NCI-H524 treated with DMSO at 0.1 percent for 48 hours (cell line): ENCODE results near the gene STK32B.
"Not testable (repeated sequence)": the region's sequence is repeated elsewhere in the genome, so short reads cannot be mapped to it uniquely, and the experiment has no call there.

Source experiments
- DNase-seq: peaks from one replicate; lab custom pipeline; 2025; lab: John Stamatoyannopoulos, UW

The STK32B gene

DNA sequence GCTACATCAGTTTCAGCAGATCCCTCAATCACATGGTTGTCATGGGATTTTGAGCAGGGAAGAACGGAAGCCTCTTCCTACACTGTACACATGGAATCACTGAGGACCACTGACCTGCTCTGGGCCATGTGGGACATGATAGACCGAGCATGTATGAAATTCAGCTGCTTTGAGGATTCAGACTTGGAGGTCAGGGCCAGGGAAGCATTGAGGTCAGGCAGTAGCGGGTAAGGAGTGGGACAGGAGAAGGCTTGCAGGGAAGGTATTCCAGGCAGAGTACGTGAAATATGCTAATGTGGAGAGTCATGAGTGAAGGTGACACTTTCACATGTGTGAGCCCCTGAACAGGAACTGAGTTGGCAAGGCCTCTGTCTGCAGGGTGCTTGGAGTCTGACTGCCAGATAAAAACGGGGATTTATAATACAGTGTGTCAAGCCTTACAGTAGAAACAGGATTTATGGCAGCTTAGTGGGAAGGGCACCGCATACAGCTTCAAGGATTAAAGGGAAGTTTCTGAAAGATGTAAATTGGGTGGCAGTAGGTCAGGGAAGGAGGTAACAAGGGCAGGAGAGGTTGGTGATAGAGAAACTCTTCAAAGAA lies 111.7 kb downstream of the STK32B start:
- no peak for DNase-seq

DNA sequence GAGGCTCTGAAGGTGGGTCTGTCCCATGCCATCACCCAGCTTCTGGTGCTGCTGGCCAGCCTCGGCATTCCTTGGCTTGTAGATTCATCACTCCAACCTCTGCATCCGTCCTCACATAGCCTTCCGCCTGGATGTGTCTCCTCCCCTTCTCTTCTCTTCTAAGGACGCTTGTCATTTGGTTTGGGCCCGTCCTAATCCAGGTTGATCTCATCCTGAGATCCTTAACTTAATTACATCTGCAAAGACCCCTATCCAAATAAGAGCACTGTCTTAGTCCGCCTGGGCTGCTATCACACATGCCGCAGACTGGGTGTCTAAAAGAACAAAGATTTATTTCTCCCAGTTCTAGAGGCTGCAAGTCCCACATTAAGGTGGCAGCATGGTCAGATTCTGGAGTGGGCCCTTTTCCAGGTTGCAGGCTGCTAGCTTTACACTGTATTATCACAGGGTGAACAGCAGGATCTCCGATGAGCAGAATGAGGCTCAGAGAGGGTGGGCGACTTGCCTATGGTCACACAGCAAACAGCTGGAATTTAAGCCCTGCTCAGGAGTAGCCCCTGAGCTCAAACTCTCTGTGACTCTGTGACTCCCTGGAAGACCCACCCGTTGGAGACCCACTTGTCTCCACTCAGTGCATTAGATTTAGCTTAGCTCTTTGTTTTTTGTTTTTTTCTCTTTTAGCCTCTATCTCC lies 113.1 kb downstream of the STK32B start:
- no peak for DNase-seq

DNA sequence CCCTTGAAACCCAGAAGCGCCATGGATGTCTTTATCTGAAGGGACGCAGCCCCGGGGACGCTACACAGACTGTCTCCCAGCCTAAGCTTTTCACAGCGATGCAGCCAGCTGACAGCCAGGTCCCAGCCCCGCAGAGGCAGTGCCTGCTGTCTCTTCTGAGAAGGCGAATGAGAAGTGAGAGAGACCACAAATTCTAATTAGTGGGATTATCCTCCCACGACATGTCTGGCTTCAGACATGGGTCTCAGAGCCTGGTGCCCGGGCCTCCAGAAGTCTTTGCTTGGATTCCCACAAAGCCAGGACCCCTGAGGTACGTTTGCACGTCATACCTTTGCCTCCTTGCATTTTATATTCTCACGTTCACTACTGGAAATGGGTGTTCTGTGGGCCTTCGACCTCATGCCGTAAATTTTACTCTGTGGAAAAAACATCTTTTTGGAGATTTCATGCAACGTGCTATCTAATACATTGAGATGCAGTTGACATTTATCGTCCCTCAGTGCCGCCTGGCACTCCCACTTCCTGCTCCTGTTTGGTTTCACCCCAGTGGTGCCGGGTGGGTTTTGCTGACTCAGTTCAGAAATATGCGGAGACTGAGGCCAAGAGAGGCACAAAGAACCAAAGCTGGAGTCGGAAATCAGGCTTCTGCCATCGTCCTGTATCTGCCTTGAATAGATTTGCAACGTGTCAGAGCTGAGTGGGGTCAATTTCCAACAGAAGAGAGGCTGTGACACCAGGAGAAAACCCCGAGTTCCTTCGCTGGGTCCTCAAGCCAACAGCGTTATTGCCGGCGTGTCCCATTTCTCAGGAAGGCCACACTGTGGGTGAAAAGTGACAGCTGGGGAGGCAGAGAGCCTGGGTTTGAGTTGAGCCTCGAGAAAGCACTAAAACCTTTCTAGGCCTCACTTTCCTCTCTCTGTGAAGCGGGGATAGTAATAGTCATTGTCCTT lies 114.4 kb downstream of the STK32B start:
- DNase-seq, result no peak

DNA sequence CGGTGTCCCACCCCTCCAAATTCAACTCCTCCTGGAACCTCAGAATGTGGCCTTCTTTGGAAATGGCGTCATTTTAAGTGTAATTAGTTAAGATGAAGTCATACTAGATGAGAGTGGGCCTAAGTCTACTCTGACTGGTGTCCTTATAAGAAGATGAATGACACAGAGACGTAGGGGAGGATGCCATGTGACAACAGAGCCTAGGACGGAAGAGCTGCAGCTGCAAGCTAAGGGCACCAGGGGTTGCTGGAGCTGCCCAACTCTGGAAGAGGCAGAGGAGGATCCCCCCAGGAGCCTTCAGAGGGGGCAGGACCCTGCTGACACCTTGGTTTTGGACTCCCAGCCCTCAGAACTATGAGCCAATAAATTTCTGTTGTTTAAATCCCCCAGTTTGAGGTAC lies 115.1 kb downstream of the STK32B start:
- no peak for DNase-seq

DNA sequence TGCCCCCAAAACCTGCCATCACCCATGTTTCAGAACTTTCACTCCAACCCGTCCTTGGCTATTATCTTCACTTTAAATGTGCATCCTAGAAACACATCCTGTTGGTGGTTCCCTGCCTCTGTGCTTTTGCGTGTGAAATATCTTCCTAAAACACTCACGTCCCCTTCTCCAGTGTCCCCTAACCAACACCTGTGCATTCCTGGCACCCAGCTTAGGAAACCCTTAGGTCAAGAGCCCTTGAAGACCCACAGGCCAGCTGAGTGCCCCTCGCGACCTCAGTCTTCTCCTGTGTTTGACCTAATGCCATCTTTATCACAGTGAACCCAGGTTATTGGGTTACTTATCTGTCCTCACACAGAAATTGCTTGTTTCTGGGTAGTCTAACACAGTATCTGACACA lies 117.6 kb downstream of the STK32B start:
- DNase-seq, result no peak

DNA sequence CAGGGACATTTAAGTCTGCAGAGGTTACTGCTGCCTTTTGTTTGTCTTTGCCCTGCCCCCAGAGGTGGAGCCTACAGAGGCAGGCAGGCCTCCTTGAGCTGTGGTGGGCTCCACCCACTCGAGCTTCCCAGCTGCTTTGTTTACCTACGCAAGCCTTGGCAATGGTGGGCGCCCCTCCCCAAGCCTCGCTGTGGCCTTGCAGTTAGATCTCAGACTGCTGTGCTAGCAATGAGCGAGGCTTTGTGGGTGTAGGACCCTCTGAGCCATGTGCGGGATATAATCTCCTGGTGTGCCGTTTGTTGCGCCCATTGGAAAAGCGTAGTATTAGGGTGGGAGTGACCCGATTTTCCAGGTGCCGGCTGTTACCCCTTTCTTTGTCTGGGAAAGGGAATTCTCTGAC lies 124.6 kb downstream of the STK32B start:
- not testable (repeated sequence) for DNase-seq

DNA sequence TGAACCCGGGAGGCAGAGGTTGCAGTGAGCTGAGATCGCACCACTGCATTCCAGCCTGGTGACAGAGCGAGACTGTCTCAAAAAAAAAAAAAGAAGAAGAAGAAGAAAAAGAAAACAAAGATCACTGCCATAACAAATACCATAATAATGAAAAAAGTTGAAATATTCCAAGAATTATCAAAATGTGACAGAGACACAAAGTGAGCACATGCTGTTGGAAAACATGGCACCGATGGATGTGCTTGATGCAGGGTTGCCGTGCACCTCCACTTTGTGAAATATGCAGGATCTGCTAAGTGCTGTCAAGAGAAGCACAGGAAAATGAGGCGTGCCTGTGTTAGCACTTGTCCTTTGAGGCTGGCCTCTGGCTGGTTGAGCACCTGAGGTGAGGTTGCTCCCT lies 133.3 kb downstream of the STK32B start:
- no peak for DNase-seq

DNA sequence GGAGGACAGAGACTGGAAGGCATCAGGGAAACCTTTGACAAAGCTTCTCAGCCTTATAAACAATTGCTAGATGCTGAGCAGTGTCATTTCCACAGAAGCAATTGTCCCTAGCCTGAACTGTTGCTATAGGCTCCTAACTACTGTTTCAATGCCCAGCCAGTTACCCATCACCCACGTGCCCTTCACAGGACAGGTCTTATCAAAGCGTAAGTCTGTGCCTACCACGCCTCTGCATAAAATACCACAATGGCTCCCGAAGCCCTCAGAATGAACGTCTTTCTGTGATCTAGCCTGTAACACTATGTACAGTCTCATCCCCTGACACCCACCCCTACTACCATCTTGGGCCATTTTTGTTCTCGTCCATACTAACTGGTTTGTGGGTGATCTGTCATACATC lies 134.3 kb downstream of the STK32B start:
- DNase-seq, result no peak

DNA sequence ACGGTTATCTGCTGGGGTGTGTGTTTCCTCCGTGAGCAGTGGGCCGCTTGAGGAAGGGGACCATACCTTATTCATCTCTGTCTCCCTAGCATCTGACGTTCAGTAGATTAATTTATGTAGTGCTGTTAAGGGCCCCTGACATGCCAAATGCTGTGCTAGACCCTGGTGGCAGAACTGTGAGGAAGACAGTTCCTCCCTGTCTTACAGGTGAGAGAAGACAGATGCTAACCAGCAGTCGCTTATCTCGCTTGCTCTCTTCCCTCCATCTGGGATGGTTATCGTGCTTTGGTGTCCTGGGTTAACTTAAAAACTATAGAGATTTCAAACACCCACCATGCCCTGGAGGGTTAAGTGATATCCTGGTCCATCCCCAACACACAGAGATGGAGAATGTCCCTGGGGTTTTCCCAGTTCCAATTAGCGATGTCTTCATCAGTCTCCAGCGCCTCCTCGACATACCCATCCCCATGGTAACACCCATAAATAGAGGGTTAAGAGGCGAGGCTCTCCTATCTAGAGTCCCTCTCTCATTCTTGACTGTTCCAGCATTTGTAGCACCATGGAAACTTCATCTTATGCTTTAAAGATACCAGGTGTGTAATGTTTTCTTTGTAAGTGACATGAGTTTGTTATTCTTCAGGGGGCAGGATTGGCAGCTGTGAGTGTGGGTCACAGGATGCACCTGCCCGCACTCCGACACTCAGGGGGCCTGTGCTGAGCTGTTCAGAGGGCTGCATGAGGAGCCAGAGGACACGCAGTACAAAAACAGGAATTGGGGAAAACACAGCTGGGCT lies 135.2 kb downstream of the STK32B start:
- no peak for DNase-seq

DNA sequence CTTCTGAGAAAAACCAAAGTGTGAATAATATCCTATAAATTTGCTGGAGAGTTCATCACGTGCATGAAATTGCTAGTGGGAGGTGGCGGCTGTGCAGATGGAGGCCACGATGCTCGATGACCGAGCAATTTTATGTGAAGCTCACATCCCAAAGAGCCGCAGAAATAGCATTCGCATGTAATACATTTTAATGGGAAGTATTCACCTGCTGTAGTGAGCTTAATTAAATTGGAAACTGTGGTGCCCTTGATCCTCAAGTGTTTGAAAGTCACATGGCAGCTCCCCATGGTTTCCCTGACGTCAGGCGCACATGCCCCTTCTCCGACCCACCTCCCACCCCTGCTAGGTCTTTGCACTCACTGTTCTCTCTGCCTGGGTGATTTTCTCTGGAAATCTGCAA lies 136.8 kb downstream of the STK32B start:
- no peak for DNase-seq

DNA sequence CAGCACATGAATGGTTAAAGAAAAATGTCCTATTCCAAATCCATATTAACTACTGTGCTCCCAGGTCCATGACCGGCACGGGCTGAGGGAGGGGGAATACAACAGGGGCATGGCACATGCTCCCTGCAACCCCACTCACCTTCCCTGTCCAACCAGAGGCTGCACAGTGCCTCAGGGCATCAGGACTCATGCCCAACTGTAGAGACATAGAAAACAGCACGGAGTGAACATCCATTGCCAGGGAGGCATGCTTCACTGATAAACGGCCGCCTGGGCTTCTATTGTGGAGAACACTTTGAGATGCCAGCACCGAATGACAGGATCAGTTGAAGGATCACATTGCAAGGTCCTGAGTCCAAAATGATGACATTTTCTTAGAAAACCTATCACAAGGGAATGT lies 140.6 kb downstream of the STK32B start:
- no peak for DNase-seq

DNA sequence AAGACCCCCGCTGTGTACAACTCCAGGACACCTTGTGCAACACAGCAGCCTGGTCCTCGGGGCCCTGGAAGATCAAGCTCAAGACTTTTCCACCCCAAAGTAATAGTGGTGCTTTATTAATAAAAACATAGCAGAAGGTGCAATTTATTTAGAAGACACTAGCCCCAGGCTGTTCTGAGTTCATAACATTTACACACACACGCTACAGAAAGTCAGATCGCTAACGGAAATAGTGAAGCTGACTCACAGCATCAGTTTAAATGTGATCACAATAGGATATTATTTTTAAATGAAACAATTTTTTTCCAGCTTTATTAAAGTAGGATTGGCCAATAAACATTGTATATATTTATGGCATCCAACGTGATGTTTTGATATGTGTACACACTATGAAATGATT lies 141.0 kb downstream of the STK32B start:
- no peak for DNase-seq

DNA sequence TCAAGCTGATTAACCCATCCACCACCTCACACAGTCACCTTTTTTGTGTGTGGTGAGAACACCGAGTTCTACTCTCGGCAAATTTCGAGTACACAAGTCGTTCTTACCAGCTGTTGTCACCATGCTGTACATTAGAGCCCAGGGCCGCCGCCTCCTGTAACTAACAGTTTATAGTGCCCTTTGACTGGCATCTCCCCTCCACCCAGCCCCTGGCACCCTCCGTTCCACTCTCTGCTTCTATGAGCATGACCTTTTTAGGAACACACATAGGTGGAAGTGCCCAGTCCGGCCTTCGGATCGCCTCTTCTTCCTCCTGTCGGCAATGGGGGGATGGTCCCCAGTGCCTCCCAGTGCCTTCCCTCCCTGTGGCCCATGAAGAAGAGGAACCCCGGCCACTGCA lies 141.4 kb downstream of the STK32B start:
- no peak for DNase-seq

DNA sequence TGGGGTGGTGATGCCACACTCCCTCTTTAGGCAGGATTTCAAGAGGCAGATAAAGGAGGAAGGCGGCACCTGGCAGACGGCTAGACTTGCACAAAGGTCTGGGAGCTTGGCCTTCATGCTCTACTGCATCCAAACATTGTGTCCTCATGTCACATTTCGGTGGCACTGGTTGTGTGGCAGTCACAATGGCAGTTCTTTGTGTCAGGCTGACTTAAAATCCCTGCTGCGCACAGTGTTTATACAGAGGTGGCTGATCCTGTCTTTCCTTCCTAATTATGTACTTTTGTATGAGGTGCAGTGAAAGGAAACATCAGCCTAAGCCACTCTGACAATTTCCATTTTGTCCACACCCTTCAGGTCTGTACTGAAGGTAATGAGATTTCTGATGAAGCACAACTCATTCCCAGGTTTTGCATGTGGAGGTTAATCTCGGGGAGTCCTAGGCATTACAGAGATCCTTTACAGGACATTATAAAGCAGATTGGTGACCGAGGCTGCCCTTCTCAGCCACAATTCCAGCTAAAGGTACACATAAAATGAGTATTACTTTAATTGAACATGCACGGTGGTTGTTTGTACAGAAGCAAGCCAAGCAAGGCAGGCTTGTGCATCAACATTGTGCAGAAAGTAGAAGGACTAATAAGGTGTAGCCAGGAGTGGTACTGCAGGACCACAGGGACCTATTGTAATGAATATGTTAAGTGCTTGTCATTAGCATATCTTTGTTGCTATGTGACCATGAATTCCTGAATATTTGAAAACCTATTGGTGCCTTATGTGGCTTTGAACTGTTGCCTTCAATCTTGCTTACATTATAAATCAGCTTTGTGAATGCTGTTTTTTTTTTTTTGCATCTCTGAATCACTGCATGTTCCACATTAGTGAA lies 147.6 kb downstream of the STK32B start:
- DNase-seq, result no peak

DNA sequence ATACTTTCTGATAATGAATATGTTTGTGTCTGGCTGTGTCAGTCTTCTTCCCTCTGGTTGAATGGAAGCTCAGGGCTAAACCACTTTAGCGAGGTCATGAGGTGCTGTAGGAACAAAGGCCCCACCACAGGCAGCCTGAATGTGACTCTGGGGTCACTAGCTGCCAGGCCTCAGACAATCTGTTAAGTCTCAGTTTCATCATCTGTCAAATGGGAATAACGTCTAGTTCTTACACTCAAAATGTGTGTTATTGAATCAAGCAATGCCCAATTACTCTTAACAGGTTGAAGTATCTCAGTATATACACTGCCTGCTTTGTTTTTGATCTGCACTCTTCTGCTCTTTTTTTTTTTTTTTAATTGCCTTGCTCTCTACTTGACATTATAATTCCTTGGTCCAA lies 148.6 kb downstream of the STK32B start:
- no peak for DNase-seq

DNA sequence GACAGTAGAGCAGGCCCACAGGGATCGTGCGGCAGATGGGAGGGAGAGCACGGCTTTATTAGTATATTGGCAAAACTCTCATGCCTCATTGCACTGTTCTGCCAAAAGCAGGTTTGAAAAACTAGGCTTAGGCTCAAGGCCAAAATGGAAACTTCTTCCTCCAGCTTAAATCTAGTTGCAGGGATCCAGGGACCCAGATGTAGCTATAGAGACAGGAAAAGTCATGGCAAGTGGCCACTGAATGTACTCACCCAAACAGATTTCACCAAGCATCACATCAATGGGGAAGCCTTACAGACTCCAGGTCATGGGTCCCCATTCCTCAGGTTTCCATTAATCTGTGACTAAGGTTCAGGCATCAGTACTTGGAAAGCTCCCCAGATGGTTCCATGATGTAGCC lies 149.2 kb downstream of the STK32B start:
- DNase-seq, result no peak

DNA sequence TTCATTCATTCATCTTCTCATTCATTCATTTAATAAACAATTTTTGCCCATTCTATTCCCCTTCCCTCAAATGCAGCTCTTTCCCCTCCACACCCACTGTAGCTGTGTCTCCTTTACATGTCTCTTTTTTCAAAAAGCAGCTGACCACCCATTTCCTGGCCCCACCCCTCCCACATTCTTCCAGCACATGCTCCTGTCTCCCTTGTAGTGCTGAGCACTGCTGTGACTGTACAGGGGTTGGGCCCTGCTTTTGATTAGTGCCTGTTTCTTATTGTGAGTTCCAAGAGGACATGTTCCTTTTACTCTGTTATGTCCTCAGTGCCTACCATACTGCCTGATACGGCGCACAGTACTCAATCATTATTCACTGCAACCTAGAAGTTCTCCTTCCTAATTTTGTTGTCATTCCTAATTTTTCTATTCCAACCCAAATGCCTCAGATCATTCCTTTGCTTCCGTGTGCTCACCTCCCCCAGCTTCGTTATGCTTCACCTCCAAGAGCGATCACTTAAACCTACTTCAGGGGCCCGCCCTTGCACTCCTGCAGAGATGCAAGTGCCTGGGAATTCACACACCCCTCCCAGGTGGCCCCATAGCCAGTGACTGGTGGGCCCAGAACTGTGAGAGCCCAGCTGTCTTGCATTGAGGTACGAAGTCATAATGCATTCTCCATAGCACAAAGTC lies 152.2 kb downstream of the STK32B start:
- DNase-seq, result no peak

DNA sequence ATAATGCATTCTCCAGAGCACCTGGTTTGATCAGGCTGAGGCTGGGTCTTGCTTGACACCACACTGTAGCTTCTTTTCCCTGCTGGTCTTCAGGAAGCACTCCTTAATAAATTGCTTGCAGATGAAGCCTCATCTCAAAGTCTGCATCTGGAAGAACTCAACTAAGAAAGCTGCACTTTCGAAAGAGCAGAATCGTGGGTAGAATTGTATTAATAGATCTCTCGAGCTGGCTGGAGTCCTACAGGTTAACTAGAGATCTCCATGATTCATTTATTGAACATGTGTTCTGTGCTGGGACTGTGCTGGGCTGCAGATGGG lies 152.7 kb downstream of the STK32B start:
- no peak for DNase-seq

DNA sequence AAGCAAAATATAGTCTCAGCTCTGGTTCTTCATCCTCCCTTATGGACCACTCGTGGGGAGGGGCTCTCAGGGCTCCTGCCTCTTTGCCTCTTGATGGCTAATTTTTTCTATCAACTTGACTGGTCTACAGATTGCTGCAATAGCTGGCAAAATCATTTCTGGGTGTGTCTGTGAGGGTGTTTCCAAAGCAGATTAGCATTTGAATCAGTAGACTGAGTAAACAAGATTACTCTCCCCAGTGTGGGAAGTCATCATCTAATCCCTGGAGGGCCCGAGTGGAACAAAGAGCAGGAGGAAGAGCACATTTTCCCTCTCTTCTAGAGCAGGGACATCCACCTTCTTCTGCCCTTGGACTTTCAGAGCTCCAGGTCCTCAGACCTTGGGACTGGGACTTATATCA lies 153.5 kb downstream of the STK32B start:
- DNase-seq, result no peak

DNA sequence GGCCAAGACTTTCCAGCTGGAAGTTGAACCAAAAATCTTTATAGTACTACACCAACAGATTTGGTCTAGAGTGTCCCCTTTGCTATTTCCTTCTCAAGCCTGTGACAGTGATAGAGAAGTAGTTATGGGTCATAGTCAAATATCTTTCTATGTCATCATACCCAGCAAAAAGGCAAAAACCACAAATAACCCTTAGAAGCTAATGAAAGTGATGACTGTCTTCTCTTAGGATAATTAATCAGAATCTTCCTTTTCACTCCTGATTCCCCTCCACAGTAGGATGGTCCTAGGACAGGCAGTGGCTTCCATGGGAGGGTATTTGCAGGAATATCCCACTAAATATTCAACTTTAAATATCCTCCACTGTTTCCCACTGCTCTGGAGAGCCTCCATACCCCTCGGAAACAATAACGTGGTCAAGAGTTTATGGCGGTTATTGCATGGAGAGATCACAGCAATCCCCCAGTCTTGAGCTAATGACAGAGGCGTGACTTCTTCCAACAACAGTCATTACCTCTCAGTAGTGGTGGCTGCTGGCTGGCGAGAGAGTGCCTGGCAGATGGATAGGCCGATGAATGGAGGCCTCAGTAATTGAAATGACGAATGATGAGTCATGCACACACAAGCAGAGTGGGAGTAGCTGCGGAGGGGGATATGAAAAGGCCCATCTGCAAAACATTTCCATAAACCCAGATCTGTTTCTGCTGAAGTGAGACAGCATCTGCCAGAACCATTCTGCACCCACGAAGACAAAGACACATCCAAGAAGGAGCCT lies 154.9 kb downstream of the STK32B start:
- DNase-seq, result peak; percentile 32
